ENCODE results near the gene WDR76.

The WDR76 gene

GRCh38 chr15:43900996-43901395, 74.2 kb downstream of the WDR76 start:
- DNase-seq (ENCODE audit: low read depth) = no peak
- H3K4me3 ChIP-seq (ENCODE audit: control insufficient read depth, low read depth, low read length) = no peak overlapping the region
- TF ChIP-seq CTCF (conservative IDR thresholded peaks at IDR 0.05; ENCODE audit: control insufficient read depth, insufficient read depth, low read depth, low read length) = no peak

GRCh38 chr15:43901495-43901894, 74.7 kb downstream of the WDR76 start:
- TF ChIP-seq CTCF (conservative IDR thresholded peaks at IDR 0.05; ENCODE audit: control insufficient read depth, insufficient read depth, low read depth, low read length) = no peak
- no peak overlapping the region for H3K4me3 ChIP-seq (ENCODE audit: control insufficient read depth, low read depth, low read length)
- no peak for DNase-seq (ENCODE audit: low read depth)

GRCh38 chr15:43903864-43904290, 77.1 kb downstream of the WDR76 start:
- H3K4me3 ChIP-seq (ENCODE audit: control insufficient read depth, low read depth, low read length) = no peak overlapping the region
- peak; percentile 81 for TF ChIP-seq CTCF (conservative IDR thresholded peaks at IDR 0.05; ENCODE audit: control insufficient read depth, insufficient read depth, low read depth, low read length)
- peak; percentile 65 for DNase-seq (ENCODE audit: low read depth)

GRCh38 chr15:43905755-43906154, 79.0 kb downstream of the WDR76 start:
- no peak for DNase-seq (ENCODE audit: low read depth)
- no peak overlapping the region for H3K4me3 ChIP-seq (ENCODE audit: control insufficient read depth, low read depth, low read length)
- no peak for TF ChIP-seq CTCF (conservative IDR thresholded peaks at IDR 0.05; ENCODE audit: control insufficient read depth, insufficient read depth, low read depth, low read length)

DNA sequence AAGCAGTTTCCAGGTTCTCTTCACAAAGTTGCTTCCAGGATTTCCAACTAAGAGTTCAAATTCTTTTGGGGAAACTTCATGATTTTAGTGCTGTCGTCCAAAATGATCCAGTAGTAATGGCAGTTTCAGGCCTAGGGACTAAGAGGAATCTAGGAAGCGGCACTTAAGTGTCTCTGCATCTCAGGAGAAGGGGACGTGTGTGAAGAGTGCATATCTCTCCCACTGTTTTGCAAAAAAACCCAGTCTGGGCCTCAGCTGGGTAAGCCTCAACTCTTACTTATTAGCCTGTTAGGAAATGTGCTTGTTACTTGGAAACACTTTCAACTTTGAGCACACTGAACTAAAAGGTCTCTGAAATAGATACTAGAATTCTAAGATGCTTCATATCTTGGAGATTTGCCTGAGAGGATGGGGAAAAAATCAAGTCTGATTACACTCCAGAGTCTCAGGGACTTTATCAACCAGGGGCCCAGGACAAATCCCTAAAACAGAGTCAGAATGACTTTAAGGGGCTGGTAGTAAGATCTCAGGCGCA, 81.8 kb downstream of the WDR76 start:
- no peak for TF ChIP-seq CTCF (conservative IDR thresholded peaks at IDR 0.05; ENCODE audit: control insufficient read depth, insufficient read depth, low read depth, low read length)
- H3K4me3 ChIP-seq (ENCODE audit: control insufficient read depth, low read depth, low read length) = no peak overlapping the region
- no peak for DNase-seq (ENCODE audit: low read depth)

DNA sequence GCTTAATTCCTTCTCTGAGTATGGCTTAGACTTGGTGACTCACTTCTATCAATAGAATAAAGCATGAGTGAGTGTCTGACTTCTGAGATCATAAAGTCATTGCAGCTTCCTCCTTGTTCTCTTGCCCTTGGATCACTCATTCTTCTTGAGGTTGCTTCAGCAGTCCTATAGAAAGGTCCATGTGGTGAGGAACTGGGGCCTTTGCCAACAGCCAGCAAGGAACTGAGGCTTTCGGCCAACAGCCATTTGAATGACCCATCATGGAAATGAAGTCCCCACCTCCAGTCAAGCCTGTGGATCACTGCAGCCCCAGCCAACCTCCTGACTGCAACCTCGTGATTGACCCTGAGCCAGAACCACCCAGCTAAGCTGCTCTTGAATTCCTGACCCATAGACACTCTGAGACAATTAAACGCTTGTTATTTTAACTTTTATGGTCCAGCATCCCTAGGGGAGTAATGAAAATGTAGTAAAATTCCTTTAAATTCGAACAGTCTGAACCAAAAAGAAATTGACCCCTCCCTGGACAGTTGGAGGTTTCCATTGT, 84.5 kb downstream of the WDR76 start:
- H3K4me3 ChIP-seq (ENCODE audit: control insufficient read depth, low read depth, low read length) = no peak overlapping the region
- peak; percentile 99 for DNase-seq (ENCODE audit: low read depth)
- no peak for TF ChIP-seq CTCF (conservative IDR thresholded peaks at IDR 0.05; ENCODE audit: control insufficient read depth, insufficient read depth, low read depth, low read length)

- H3K4me3 ChIP-seq (ENCODE audit: control insufficient read depth, low read depth, low read length) = no peak overlapping the region
- TF ChIP-seq CTCF (conservative IDR thresholded peaks at IDR 0.05; ENCODE audit: control insufficient read depth, insufficient read depth, low read depth, low read length) = no peak
- no peak for DNase-seq (ENCODE audit: low read depth)
Measured at GRCh38 chr15:43912208-43912607, 85.4 kb downstream of the WDR76 start.

All from fibroblast of mammary gland (primary cell).